OCI-LY3 (cell line): ENCODE results near the gene DISP2.

Source experiments
- H2AFZ ChIP-seq: fragments of 200-600, 300-600 bp; shearing (Covaris generic); 2 replicates; pipeline ENCODE4 v1.6.0; 2014; ENCODE audit warnings: antibody characterized with exemption, low read depth, low read length
- H3K27ac ChIP-seq: fragments of 200-600, 300-600 bp; sonication (generic); 2 replicates; pipeline ENCODE4 v1.5.1; 2014; ENCODE audit warnings: mild to moderate bottlenecking, low read length, moderate library complexity, mixed read lengths
- H3K27me3 ChIP-seq: fragments of 200-600, 300-600 bp; sonication (generic); 2 replicates; pipeline ENCODE4 v1.6.1; 2014; ENCODE audit warnings: low read depth, low read length, mixed read lengths
- H3K36me3 ChIP-seq: fragments of 200-600, 300-600 bp; sonication (generic); replicated peaks from 2 replicates; pipeline ENCODE3; 2014; ENCODE audit warnings: low read depth, low read length, mixed read lengths
- H3K4me1 ChIP-seq: fragments of 300-600, 200-600 bp; sonication (generic); 2 replicates; pipeline ENCODE4 v1.6.1; 2014; ENCODE audit warnings: low read length, mixed read lengths
- H3K4me2 ChIP-seq: fragments of 200-600, 300-600 bp; sonication (generic); 2 replicates; pipeline ENCODE4 v1.6.1; 2014; ENCODE audit warnings: low read length, mixed read lengths
- H3K4me3 ChIP-seq: fragments of 300-600, 200-600 bp; sonication (generic); 2 replicates; pipeline ENCODE4 v1.5.1; 2014; ENCODE audit warnings: antibody characterized with exemption, mild to moderate bottlenecking, low read length, moderate library complexity
- H3K79me2 ChIP-seq: fragments of 300-600, 200-600 bp; shearing (Covaris generic); 2 replicates; pipeline ENCODE4 v1.6.1; 2014; ENCODE audit warnings: mild to moderate bottlenecking, low read length, mixed read lengths
- H3K9ac ChIP-seq: fragments of 300-600, 200-600 bp; shearing (Covaris generic); 2 replicates; pipeline ENCODE4 v1.6.0; 2014; ENCODE audit warnings: mild to moderate bottlenecking, low read length, moderate library complexity
- H3K9me3 ChIP-seq: fragments of 200-600, 300-600 bp; shearing (Covaris generic); 2 replicates; pipeline ENCODE4 v1.6.1; 2014; ENCODE audit warnings: low read length, mixed read lengths; ENCODE audit not compliant: insufficient read depth
- H4K20me1 ChIP-seq: fragments of 200-600, 300-600 bp; sonication (generic); 2 replicates; pipeline ENCODE4 v1.6.1; 2016; ENCODE audit warnings: low read length, mixed read lengths; ENCODE audit not compliant: insufficient read depth
- EZH2phosphoT487 ChIP-seq: fragments of 200-600 bp; shearing (Covaris generic); IDR thresholded peaks from 2 replicates; pipeline ENCODE4 v1.6.1; 2018; ENCODE audit warnings: antibody characterized with exemption, mixed run types, low read depth
- TF ChIP-seq, protein P1 (sequence below): fragments of 200-600, 300-600 bp; sonication (generic); IDR thresholded peaks from 2 replicates; pipeline ENCODE4 v1.5.1; 2014; ENCODE audit warnings: antibody characterized with exemption, low read length, low read depth

The DISP2 gene

DNA sequence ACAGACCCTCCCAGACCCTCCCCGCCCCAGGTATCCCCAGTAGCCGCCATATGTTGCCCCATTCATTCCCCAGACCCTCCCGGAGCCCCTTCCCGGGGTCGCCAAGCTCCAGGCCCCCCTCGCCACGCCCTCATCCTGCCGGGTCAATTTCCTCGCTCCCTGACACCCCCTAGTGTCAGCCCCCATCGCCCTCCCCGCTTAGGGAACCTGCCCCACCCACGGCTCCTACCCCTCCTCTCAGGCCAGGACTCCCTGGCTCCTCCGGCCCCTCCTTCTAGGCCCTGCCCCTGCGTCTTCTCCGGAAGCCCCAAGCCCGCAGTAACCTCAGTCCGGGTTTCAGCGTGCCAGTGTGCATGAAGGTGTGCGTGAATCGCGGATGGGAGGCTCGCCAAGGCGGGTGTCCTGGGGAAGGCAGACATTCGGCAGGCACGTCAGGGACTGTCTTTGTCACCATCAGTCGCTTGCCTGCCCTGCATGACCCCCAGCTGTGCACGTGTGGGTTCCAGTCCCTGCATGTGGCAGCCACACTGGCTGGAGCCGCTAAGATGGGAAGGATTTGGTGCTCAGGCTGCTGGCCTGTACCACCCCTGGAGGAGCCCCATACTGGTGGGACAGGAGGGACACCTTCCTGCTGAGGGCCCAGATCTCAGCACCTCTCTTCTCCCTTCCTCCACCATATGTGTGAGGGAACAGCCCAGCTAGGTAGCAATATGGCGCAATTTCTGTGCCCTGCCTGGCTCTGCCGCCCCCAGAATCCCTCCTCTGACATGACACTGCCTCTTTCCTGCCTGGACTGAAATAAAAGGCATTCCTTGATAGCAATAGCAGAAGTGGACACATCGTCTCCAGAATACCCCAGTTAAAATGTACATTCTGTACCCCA is 693 bp downstream of the DISP2 start:
- Histone ChIP-seq H3K4me2 (peak overlapping the region; percentile 95), H3K9me3 (no peaks in the 10 kb centered on the region), H3K36me3 (no peaks in the 10 kb centered on the region), H3K27me3 (no peaks in the 10 kb centered on the region), H2AFZ (no peak overlapping the region), H3K9ac (peak overlapping the region; percentile 16; the same call in 1 of the 2 replicates), H3K79me2 (no peaks in the 10 kb centered on the region), H3K4me3 (peak overlapping the region; percentile 83), H3K4me1 (peaks cover 22% of the 10 kb centered on the region; the same call in 1 of the 2 replicates), H4K20me1 (0 out of 2 replicates have a peak, but pooled peaks cover 9% of the 10 kb centered on the region), H3K27ac (no peak overlapping the region)
- TF ChIP-seq, protein P1, sequence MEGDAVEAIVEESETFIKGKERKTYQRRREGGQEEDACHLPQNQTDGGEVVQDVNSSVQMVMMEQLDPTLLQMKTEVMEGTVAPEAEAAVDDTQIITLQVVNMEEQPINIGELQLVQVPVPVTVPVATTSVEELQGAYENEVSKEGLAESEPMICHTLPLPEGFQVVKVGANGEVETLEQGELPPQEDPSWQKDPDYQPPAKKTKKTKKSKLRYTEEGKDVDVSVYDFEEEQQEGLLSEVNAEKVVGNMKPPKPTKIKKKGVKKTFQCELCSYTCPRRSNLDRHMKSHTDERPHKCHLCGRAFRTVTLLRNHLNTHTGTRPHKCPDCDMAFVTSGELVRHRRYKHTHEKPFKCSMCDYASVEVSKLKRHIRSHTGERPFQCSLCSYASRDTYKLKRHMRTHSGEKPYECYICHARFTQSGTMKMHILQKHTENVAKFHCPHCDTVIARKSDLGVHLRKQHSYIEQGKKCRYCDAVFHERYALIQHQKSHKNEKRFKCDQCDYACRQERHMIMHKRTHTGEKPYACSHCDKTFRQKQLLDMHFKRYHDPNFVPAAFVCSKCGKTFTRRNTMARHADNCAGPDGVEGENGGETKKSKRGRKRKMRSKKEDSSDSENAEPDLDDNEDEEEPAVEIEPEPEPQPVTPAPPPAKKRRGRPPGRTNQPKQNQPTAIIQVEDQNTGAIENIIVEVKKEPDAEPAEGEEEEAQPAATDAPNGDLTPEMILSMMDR: peak; percentile 32
- no peak for TF ChIP-seq EZH2phosphoT487

- Histone ChIP-seq H3K4me3 (no peak overlapping the region), H3K79me2 (no peaks in the 10 kb centered on the region), H3K4me2 (no peak overlapping the region), H3K9me3 (no peaks in the 10 kb centered on the region), H3K9ac (no peak overlapping the region), H3K36me3 (no peaks in the 10 kb centered on the region), H3K4me1 (peaks cover 16% of the 10 kb centered on the region; the same call in 1 of the 2 replicates), H2AFZ (no peak overlapping the region), H3K27me3 (no peaks in the 10 kb centered on the region), H3K27ac (no peak overlapping the region), H4K20me1 (0 out of 2 replicates have a peak, but pooled peaks cover 9% of the 10 kb centered on the region)
- TF ChIP-seq EZH2phosphoT487: no peak
- TF ChIP-seq, protein P1: no peak
These were observed 2.0 kb downstream of the DISP2 start for GRCh38 chr15:40360015-40360414.

- Histone ChIP-seq H3K79me2 (no peaks in the 10 kb centered on the region), H2AFZ (no peak overlapping the region), H3K4me1 (peaks cover 17% of the 10 kb centered on the region; the same call in 1 of the 2 replicates), H3K9ac (no peak overlapping the region), H3K9me3 (no peaks in the 10 kb centered on the region), H3K36me3 (no peaks in the 10 kb centered on the region), H3K4me2 (no peak overlapping the region), H3K4me3 (no peak overlapping the region), H4K20me1 (0 out of 2 replicates have a peak, but pooled peaks cover 9% of the 10 kb centered on the region), H3K27ac (no peak overlapping the region), H3K27me3 (no peaks in the 10 kb centered on the region)
- TF ChIP-seq EZH2phosphoT487: no peak
- TF ChIP-seq, protein P1: no peak
These were observed 3.6 kb downstream of the DISP2 start for GRCh38 chr15:40361640-40362039.

- Histone ChIP-seq H3K9ac (no peak overlapping the region), H3K79me2 (no peaks in the 10 kb centered on the region), H3K36me3 (no peaks in the 10 kb centered on the region), H3K9me3 (no peaks in the 10 kb centered on the region), H2AFZ (no peak overlapping the region), H3K4me1 (peaks cover 26% of the 10 kb centered on the region), H3K27me3 (no peaks in the 10 kb centered on the region), H3K4me2 (no peak overlapping the region), H3K27ac (no peak overlapping the region), H4K20me1 (0 out of 2 replicates have a peak, but pooled peaks cover 7% of the 10 kb centered on the region), H3K4me3 (no peak overlapping the region)
- TF ChIP-seq, protein P1: no peak
- TF ChIP-seq EZH2phosphoT487: no peak
These were observed 5.6 kb downstream of the DISP2 start for GRCh38 chr15:40363611-40364010.
